Activated T-cell treated with anti-CD3 and anti-CD28 coated beads for 1 hour (primary cell): ENCODE results near the gene CXCL11.
"Not testable (repeated sequence)": the region's sequence is repeated elsewhere in the genome, so short reads cannot be mapped to it uniquely, and the experiment has no call there.

Source experiments
- DNase-seq: peaks from one replicate; pipeline ENCODE4 v3.0.0-alpha.2; 2020; ENCODE audit warnings: low read depth

CXCL11 gene

GRCh38 chr4:76042241-76042998, 6.5 kb upstream of the CXCL11 start:
- not testable (repeated sequence) for DNase-seq

GRCh38 chr4:76036855-76037254, 985 bp upstream of the CXCL11 start:
- no peak for DNase-seq

DNA sequence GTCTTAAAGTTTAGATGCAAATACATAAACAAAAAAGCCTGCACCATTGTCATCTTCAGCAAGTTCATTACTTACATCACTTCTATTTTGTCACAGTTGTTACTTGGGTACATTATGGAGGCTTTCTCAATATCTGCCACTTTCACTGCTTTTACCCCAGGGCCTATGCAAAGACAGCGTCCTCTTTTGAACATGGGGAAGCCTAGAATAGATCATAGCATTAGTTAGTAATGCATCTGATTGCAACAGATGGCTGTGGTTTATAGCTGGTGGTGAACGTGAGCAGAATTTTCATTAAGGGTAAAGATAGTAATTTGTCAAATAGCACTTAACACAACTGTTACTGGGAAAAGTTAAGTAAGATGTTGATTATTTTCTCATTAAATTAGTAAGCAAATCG, 729 bp downstream of the CXCL11 start:
- no peak for DNase-seq

DNA sequence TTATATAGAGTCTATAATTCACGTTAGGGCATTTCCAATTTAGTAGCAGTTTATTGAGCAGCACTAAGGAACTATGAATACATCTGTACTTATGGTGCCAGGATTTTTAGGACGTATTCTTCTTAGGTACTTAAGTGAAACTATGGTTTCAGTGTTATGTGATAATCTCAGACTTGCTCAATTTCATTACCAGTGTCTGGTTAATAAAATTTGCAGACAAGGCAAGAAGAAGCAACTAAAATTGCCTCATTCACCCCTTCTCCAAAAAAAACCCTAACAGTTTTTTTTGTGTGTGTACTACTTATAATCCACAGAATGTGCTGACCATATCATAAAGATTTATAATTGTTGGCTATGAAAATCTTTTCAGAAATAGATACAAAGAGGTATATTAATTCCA, 6.6 kb downstream of the CXCL11 start:
- no peak for DNase-seq

DNA sequence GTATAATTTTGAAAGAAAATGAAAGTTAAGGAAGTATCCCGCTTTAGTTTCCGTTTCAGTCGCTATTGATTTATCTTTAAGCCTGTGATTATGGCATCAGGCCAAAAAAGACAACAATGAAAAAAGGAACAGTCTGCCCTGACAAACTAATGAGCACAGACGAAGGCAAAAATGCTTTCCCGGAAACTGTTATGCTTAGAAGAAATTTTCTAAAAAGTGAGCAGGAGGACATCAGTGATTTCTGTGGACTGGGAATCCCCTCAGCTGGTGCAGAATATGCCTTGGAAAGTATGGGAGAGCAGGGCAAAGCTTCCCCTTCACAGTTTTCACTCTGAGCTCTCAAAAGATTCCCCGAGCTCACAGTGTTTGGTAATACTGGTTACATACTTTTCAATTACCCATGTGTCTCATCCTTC, 7.5 kb downstream of the CXCL11 start:
- DNase-seq, result no peak

DNA sequence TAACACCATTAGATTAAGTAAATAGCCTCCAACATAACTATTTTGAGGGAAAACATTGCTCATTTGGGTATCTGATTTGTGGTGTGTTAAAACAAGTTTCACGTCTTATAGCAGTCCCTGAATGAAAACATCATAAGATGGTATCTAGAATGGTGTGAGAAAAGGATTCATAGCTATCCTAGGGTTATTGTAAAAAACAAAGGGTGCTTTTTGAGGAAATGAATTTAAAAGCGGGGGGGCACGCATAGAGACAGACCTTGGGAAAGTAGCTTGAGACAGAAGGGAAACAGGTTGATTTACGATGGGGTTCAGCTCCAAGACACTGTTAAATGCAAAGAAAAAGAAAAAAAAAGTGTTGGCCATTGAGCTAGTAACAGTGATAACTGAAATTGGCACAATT, 11.8 kb downstream of the CXCL11 start:
- DNase-seq, result no peak

GRCh38 chr4:76023389-76023788, 12.5 kb downstream of the CXCL11 start, which contains the start of gene CXCL10:
TSS of gene CXCL10 (minus strand) at chr4:76023497. CDS start at chr4:76023431, 66 bp downstream.
- no peak for DNase-seq

- no peak for DNase-seq
Observed at GRCh38 chr4:76022677-76023076, 13.2 kb downstream of the CXCL11 start.

GRCh38 chr4:76022031-76022430, 13.8 kb downstream of the CXCL11 start:
- no peak for DNase-seq

GRCh38 chr4:76017056-76017686, 18.7 kb downstream of the CXCL11 start:
- DNase-seq, result no peak

GRCh38 chr4:76016393-76016792, 19.5 kb downstream of the CXCL11 start:
- DNase-seq, result no peak

GRCh38 chr4:76013540-76013939, 22.3 kb downstream of the CXCL11 start:
- no peak for DNase-seq

- DNase-seq, result no peak
Observed at GRCh38 chr4:76012388-76012801, 23.5 kb downstream of the CXCL11 start.

DNA sequence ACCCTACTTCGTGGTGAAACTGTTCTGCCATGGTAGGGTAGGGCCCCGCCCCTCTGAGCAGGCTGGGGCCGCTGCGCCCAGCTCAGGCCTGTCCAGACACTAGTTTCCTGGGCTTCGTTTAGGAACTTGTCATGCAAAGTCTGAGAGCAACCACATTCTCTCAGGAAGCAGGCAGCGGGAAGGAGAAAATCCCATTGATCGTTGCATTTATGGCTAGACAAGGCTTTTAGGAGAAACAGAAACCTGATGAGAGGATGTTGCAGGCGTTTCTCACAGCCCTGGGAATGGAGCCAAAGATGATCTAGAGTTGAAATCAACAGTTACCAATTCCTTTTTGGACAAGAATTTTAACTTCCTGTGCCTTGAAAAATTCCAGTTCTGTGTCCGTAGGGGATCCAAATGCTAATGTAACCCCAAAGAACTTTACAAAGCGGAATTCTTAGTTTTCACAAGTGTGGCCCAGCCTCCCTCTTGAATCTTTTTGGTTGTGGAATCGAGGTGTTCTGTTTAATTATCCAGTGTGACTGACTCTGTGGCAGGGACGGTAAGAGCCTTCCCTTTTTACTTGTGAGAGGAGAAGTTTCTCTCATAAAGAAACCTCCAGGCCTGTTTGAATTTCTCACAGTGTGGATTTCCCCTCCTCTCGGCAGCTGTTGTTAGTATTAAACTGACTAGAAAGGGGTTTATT, 24.0 kb downstream of the CXCL11 start:
- no peak for DNase-seq

DNA sequence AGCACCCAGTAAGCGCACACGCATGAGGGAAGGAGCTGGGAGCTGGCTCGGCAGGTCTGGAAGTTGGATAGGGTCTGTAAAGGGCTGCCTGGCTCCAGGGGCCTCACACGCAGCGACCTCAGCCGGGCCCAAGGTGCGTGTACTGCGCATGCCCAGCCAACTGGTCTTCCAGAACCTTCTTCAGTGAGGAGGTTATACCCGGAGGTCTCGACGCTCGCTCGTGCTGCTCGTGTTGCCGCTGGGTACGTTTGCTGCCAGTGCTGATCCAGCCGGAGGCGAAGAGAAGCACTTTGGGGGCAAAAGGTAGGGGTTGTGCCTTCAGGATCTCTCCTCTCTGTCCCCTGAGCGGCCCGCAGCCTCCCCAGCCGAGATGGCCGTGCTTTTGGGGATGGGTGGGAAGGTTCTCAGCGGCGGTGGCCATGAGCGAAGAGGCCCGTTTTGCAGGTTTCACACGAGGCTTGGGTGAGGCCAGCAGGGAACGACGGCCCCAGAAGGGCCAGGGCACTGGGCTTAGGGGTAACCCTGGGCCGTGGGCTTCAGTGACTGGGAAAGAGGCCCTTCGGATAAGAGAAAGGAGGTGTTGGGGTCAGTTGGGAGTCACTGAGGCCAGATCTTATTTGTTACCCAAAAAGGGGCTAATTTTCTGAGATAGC, 24.7 kb downstream of the CXCL11 start:
- DNase-seq, result no peak

- no peak for DNase-seq
Observed at GRCh38 chr4:76010576-76010975, 25.3 kb downstream of the CXCL11 start.

DNA sequence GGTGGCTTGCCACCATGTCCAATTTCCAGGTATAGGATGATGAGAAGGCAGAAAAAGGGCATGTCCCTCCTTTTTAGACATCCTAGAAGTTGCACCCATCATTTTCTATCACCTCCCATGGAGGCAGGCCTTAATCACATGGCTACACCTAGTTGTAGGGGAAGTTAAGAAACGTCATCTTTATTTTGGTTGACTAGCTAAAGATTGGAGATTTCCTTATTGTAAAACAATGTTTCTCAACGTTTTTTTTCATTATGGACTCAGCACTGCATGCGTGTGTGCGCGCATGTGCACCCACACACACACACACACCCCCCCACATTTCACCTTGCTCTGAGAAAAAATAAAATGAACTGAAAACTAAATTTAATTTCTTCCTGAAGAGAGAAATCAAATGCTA, 26.6 kb downstream of the CXCL11 start:
- DNase-seq, result no peak

DNA sequence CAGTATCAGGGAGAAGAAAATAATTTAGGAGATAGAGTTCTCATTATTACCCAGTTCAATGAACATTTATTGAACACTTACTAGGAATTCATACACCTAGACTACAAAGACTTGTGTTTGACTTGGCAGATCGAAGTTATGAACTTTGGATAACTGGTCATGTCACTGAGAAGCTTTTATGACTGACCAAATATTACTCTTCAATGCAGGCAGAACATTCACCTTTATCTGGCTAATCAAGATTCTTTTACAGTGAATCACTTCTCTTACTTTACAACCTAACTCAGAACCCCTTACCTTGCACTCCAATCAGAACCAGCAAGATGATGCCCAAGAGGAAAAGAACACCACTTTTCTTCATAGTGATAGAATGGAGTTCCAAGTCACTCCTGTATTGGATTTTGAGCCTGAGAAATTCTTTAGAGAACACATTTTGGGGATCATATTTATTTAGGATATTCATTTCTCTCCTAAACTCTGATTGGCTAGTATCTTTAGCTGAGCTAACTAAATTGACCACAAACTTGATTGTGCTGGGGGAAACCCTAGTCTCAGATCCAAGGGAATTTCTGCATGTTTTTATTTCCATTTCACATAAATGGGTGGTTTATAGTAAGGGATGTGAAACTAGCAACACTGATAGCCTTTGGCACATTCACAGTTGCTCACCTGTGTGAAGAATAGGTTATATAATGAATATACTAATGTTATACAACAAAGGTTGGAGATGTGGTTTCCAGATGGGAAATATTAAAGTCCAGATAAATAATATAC, 28.6 kb downstream of the CXCL11 start, which contains the start of gene CXCL9:
TSS of gene CXCL9 (minus strand) at position 421 of the 774 bp plus-strand sequence. CDS start at position 361, 60 bp downstream.
- DNase-seq, result no peak

DNA sequence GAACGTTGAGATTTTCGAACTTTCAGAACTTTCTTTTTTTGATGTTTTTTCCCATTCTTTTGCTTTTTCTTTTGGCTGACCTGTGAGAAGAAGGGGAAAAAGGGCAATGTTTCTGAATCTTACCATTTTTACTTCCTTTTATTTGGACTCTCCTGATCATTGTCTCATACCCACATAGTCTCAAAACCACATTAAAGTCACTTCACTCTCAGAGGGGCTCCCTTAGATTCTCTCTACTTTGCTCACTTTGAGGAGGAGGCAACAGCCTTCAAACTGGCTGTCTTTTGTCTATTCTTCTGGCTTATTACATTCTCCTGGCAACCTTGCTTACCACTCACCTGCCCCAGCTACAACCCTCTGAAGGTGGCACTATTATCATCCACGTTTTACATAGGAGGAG, 32.2 kb downstream of the CXCL11 start:
- no peak for DNase-seq

DNA sequence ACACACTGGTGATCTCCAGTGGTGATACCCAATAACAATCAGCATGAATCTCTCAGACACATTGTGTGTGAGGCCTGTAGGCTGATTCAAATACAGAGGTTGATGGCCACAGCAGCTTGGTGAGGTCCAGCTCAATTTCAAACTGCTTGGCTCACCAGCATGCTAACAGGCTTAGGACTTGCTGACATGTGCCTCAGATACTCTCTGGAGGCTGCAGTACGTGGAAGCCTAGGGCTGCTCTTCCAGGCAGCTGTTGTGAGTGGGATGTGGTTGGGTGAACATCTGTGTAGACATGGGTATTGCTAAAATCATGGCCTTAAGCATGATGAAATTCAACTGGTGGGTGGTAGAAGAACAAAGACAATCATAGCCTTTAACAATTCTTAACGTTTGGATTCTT, 32.8 kb downstream of the CXCL11 start:
- DNase-seq, result no peak

DNA sequence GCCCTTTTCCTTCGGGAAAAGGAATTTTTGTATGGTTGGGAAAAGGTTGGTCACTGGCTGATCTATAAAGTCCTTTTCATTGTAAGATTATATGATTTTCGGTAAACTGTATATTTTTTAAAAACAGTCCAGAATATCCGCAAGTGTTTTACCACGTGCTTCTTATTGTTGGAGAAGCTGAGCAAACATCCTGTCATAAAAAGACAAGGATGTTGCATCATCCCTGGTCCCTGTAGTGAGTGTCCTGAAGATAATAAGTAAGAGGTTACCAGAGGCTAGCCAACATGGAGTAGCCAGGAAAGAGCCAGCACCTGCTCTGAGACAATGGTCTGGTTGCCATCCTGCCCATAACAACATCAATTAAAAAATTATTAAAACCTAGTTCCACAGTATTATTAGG, 33.7 kb downstream of the CXCL11 start:
- DNase-seq, result no peak

DNA sequence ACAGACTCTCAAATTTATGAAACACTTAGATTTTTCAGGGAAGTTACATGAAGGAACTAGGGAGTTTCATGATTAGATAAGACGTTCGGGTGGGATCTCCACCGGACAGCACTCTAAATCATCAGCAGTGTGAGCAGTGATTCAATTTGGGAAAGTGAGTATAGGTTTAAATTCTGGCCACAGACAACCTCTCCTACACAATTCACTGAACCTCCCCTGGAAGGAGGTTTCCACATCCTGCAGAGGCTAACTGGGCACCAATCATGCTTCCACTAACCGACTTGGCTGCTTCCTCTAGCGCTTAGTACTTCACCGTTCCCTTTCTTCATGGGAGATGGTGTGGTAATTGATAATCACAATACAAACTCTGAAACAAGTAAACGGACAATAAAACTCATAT, 34.2 kb downstream of the CXCL11 start:
- no peak for DNase-seq
